GM12872 (cell line): ENCODE measurements around the gene ZFYVE9.

Experiments used
- TF ChIP-seq, protein P1 (sequence below): IDR thresholded peaks from 3 replicates; pipeline ENCODE4 v1.5.1; 2011; ENCODE audit warnings: low read depth, mild to moderate bottlenecking, low read length, moderate library complexity; ENCODE audit not compliant: insufficient read depth

ZFYVE9 gene

DNA sequence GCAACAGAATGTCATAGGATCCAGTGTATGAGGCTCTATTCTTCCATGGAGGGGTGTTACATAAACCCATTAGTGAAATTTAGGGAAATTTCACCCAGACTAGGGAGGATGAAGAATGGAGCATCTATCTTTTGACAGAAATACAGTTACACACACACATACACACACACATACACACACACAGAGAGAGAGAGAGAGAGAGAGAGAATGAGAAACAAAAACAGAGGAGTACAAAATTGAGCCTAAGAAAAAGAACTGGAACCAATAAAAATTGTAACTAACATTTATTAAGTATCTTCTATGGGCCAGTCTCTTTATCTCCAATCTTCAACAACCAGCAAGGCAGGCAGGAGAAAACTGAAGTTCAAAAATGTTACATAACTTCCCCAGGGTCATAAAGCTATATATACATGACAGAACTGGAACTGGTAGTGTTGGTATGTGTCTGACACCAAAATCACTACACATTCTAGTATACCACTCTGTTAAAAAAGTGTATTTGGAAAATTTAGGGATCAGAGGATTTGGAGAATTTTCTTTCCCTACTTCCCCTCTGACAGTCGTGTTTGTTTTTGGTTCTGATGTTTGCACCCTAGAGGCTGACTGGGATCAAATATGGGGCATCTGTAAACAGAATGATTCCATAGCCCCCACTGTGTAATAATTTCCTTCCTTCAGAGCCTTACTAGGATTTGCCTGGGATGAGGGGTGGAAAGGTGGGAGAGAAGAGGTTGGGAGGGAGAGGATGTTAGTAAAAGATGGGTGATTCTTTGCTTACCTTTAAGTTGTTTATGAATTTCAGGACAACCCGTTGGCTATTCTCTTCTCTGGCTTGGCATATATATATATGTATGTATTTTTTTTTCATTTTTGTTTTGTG lies 1.0 kb upstream of the ZFYVE9 start:
- TF ChIP-seq, protein P1, sequence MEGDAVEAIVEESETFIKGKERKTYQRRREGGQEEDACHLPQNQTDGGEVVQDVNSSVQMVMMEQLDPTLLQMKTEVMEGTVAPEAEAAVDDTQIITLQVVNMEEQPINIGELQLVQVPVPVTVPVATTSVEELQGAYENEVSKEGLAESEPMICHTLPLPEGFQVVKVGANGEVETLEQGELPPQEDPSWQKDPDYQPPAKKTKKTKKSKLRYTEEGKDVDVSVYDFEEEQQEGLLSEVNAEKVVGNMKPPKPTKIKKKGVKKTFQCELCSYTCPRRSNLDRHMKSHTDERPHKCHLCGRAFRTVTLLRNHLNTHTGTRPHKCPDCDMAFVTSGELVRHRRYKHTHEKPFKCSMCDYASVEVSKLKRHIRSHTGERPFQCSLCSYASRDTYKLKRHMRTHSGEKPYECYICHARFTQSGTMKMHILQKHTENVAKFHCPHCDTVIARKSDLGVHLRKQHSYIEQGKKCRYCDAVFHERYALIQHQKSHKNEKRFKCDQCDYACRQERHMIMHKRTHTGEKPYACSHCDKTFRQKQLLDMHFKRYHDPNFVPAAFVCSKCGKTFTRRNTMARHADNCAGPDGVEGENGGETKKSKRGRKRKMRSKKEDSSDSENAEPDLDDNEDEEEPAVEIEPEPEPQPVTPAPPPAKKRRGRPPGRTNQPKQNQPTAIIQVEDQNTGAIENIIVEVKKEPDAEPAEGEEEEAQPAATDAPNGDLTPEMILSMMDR: 0 out of 3 replicates have a peak, but pooled peaks have one; percentile 4

DNA sequence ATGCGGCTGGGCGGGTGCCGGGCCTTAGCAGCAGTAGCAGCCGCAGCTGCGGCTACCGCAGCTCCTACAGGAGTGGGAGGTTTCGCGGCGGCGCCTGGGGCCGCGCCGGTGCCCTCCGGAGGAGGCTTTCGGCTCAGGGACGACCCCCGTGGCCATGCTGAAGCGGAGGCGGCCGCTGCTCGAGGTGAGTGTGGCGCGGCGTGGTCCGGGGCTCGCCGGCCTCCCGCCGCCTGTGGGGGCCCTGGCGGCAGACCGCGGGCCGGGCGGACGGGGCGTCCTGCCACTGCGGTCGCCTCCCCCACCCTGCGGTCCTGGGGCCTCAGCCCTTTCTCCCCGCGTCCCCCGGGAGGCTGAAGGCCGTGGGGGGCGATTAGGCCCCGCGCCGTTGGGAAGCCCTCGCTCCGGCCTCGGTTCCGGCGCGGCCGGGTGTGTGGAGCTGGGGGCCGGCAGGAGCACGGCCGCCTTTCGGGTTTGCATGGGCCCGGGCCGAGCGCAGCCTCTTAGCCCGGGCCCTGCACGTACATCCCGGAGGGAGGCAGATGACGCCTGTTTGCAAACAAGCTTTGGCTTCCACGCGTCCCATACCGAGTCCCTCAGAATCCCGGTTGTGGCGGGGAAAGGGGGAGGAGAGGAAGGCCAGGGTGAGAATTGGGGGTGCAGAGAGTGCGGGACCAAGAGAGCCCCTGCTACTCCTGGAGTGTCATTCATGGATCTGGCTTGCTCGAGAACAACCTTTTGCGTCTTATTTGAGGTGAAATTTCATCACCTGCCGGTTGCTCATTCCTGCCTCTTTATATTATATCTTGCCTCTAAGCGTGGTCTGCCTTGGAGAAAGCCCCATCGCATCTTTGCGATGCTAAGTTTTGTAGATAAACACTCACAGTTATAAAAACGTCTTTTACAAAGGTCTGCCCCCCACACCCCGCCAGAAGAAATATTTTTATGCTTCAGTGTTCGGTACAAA lies 613 bp downstream of the ZFYVE9 start:
- TF ChIP-seq, protein P1: no peak; the same call in 2 of the 3 replicates

DNA sequence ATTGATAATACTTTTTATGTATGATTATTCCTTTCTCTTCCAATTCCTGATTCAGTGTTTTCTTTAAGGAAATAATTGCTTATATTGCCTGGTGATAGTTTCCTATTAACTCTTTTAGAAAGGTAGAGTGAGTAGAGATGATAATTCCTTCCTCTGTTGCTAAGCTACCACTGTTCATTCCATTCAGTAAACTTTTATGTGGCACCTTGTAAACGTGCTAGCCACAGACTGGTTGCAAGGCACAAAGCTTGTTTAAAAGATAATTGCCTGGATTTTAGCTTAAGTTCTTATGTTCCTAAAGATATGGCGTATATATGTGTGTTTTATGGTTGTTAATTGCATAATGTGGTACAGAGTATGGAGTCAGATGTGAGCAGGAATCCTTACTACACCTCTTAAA lies 3.2 kb downstream of the ZFYVE9 start:
- TF ChIP-seq, protein P1: no peak

DNA sequence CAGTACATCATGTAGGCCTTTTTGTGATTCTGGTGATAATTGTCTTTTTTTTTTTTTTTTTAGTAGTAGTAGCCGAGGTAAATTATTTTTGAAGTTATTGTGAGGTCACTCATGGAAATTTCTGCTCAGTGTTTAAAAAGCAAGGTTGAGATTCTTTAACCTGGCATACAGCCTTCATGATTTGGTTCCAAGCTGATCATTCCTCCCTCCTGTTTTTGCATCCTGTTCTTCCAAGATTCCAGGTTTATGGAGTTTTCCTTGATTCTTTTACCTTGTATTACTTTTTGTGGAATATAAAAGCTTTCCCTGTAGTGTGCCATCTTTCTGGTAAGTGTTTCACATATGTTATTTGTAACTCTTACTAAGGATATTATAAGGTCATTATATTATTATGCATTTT lies 9.1 kb downstream of the ZFYVE9 start:
- TF ChIP-seq, protein P1: no peak

DNA sequence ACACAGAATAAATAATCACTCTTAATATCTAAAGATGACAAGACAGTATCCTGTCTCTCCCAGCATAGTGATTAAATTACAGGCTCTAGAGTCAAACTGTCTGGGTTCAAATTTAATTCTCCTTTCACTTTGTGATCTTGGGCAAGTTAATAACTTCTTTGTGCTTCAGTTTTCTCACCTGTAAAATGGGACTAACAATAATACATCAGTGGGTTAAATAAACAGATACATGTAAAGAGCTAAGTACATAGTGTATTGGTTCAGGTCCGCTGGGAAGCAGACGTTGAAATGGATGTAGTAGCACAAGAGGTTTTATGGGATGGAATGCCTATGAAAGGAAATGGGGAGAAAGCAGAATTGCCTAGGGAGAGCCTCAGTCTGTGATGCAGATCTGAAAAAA lies 10.7 kb downstream of the ZFYVE9 start:
- TF ChIP-seq, protein P1: no peak

DNA sequence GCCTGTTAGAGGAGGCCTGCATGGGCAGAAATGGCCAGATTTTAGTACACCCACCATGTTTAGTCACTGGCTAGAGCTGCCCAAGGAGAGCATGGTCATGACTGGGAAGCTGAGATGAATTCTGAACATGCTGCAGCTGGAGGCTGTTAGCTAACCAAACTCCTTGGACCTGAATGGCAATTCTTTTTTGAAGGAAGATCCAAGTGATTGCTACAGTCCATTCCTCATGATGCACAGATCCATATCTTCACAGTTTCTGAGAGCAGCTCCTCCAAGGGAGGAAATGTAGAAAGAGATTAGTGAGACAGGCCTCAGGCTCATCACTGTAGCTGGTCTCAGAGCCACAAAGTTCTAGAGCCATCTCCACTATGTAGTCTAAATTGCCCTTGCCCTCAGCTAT lies 11.1 kb downstream of the ZFYVE9 start:
- TF ChIP-seq, protein P1: no peak

DNA sequence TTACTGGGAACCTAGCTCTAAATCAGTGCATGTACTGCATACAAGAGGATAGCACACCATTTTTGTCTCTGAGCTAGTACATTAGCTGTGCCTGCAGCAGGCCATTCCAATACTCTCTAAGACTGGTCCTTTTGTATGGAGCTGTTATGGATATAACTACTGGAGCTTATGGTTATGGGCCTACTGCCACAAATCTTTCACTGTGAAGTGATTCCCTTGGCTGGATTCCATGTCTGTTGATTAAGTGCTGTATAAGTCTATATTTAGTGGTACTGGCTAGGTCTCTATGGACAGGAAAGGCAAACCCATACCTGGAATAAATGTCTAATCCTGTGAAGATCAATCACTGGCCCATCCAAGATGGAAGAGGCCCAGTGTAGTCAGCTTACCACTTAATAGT lies 12.0 kb downstream of the ZFYVE9 start:
- TF ChIP-seq, protein P1: no peak
